Islet of Langerhans (tissue), 1 donor: ENCODE results near the gene NTM.
"Not testable (repeated sequence)": the region's sequence is repeated elsewhere in the genome, so short reads cannot be mapped to it uniquely, and the experiment has no call there.

Source experiments
- FAIRE-seq: peaks from one replicate; lab custom pipeline; 2011; peaks lifted over from hg19 to GRCh38; lab: Jason Lieb, UNC

The NTM gene

GRCh38 chr11:131669401-131669780 is 299.0 kb downstream of the NTM start:
- no peak for FAIRE-seq

GRCh38 chr11:131670876-131671275 is 300.5 kb downstream of the NTM start:
- FAIRE-seq, result no peak

- no peak for FAIRE-seq
Measured at GRCh38 chr11:131671320-131671719, 300.9 kb downstream of the NTM start.

GRCh38 chr11:131671734-131672133 is 301.3 kb downstream of the NTM start:
- FAIRE-seq, result no peak

GRCh38 chr11:131672191-131672590 is 301.8 kb downstream of the NTM start:
- FAIRE-seq, result no peak

GRCh38 chr11:131674051-131674755 is 303.8 kb downstream of the NTM start:
- FAIRE-seq, result no peak

GRCh38 chr11:131675121-131675888 is 304.9 kb downstream of the NTM start:
- FAIRE-seq, result no peak

GRCh38 chr11:131677828-131678470 is 307.5 kb downstream of the NTM start:
- FAIRE-seq, result no peak

- no peak for FAIRE-seq
Measured at GRCh38 chr11:131678658-131679340, 308.4 kb downstream of the NTM start.

- not testable (repeated sequence) for FAIRE-seq
Measured at GRCh38 chr11:131680448-131680847, 310.0 kb downstream of the NTM start.

- FAIRE-seq, result no peak
Measured at GRCh38 chr11:131681920-131682319, 311.5 kb downstream of the NTM start.

- FAIRE-seq, result no peak
Measured at GRCh38 chr11:131682373-131683015, 312.1 kb downstream of the NTM start.

GRCh38 chr11:131683131-131683530 is 312.7 kb downstream of the NTM start:
- FAIRE-seq, result no peak

GRCh38 chr11:131683666-131684065 is 313.3 kb downstream of the NTM start:
- no peak for FAIRE-seq

GRCh38 chr11:131684111-131685060 is 314.0 kb downstream of the NTM start:
- FAIRE-seq, result no peak

GRCh38 chr11:131685206-131685605 is 314.8 kb downstream of the NTM start:
- FAIRE-seq, result no peak

GRCh38 chr11:131685906-131686305 is 315.5 kb downstream of the NTM start:
- FAIRE-seq, result no peak

GRCh38 chr11:131686836-131687235 is 316.4 kb downstream of the NTM start:
- FAIRE-seq, result no peak

GRCh38 chr11:131687291-131688047 is 317.1 kb downstream of the NTM start:
- no peak for FAIRE-seq

GRCh38 chr11:131688048-131688693 is 317.8 kb downstream of the NTM start:
- no peak for FAIRE-seq
